Epithelial cell of proximal tubule (primary cell): ENCODE data around the gene AIFM3. TPM values are rescaled to one million over a fixed set of nuclear protein-coding genes. Genes with fewer than 3 reads are reported as not detected.
"Not testable (repeated sequence)": the region's sequence is repeated elsewhere in the genome, so short reads cannot be mapped to it uniquely, and the experiment has no call there.

ENCODE experiments used
- DNase-seq: peaks from one replicate; pipeline ENCODE4 v3.0.0-alpha.2; 2011; ENCODE audit warnings: low read depth
- H3K4me3 ChIP-seq: 2 replicates; pipeline ENCODE4 v1.5.1; 2011; ENCODE audit warnings: low read depth, mild to moderate bottlenecking, low read length
- total RNA-seq: library from RNA; depleted of rRNA; stranded (reverse); fragments of >200 nt; gene quantifications from 2 replicates; pipeline ENCODE4 v1.2.3, GENCODE V29; 2015
- TF ChIP-seq, protein P1 (sequence below): conservative IDR thresholded peaks from 2 replicates; pipeline ENCODE4 v1.5.1; 2012; ENCODE audit warnings: low read depth, mild to moderate bottlenecking, low read length

The AIFM3 gene
- total RNA-seq, 1 donor from 2014 or later: 1.8 TPM

DNA sequence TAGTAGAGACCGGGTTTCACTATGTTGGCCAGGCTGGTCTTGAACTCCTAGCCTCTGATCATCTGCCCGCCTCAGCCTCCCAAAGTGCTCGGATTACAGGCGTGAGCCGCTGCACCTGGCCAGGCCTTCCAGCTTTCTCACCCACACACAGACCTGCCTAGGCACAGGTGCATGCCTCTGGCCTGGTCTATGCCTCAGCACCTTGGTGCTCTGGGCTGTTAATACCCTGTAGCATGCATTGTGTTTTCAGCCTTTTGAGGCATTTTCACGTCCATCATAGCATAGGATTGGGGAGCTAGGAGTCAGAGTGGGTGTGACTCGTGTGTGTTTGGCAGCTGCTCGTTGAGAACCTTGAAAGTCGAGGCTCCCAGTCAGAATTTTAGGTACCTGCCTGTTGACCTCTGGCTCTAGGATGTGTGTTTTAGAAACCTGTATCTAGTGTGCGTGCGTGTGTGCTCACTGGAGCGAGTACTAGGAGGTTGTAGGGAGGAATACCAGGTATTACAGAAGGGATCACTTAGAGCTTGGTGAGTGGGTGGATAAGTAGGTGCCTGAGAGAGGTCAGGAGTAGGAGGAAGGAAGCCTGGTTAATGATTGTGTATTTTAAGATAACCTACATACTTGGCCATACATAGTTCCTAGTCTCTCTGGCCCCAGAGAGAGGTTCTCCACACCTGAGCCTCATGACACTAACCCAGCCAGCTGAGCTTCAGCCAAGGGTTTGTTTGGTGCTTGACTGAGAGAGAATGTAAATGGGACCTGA, 29.8 kb upstream of the AIFM3 start:
- TF ChIP-seq, protein P1, sequence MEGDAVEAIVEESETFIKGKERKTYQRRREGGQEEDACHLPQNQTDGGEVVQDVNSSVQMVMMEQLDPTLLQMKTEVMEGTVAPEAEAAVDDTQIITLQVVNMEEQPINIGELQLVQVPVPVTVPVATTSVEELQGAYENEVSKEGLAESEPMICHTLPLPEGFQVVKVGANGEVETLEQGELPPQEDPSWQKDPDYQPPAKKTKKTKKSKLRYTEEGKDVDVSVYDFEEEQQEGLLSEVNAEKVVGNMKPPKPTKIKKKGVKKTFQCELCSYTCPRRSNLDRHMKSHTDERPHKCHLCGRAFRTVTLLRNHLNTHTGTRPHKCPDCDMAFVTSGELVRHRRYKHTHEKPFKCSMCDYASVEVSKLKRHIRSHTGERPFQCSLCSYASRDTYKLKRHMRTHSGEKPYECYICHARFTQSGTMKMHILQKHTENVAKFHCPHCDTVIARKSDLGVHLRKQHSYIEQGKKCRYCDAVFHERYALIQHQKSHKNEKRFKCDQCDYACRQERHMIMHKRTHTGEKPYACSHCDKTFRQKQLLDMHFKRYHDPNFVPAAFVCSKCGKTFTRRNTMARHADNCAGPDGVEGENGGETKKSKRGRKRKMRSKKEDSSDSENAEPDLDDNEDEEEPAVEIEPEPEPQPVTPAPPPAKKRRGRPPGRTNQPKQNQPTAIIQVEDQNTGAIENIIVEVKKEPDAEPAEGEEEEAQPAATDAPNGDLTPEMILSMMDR: no peak
- no peak for DNase-seq
- no peak overlapping the region for H3K4me3 ChIP-seq

DNA sequence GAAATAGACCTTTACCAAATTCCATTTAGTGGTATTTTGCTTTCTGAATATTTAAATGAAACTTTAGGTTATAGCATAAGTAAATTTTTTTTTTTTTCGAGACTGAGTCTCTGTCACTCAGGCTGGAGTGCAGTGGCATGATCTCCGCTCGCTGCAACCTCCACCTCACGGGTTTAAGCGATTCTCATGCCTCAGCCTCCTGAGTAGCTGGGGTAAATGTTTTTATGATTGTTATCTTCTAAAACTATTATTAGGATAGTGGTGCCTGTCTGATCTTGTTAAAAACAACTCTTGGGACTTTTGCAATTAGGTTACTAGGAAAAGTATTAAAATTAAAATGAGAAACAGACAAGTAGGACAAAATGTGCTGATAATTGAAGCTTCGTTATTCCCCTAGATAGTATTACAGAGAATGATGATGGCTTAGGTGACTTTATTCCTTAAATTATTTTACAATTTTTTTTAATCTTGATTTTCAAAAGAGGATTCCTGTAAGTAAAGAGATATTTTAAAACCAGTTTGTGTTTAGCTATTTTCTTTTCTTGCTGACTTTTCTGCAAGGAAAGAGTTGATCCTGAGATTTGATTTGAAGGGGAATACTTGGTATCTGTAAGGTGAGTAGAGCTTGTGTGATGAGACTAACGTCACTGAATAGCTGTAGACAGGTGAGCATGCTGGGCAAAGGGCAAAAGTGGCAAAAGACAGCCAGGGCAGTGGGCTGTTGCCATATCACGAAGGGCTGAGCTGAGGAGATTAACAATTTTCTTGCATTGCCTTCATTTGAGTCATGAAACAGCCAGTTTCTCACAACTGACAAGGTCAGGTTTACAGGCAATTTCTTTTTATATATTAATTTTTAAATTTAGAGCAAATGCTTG, 29.0 kb upstream of the AIFM3 start:
- DNase-seq: no peak
- TF ChIP-seq, protein P1: no peak
- H3K4me3 ChIP-seq: no peak overlapping the region

DNA sequence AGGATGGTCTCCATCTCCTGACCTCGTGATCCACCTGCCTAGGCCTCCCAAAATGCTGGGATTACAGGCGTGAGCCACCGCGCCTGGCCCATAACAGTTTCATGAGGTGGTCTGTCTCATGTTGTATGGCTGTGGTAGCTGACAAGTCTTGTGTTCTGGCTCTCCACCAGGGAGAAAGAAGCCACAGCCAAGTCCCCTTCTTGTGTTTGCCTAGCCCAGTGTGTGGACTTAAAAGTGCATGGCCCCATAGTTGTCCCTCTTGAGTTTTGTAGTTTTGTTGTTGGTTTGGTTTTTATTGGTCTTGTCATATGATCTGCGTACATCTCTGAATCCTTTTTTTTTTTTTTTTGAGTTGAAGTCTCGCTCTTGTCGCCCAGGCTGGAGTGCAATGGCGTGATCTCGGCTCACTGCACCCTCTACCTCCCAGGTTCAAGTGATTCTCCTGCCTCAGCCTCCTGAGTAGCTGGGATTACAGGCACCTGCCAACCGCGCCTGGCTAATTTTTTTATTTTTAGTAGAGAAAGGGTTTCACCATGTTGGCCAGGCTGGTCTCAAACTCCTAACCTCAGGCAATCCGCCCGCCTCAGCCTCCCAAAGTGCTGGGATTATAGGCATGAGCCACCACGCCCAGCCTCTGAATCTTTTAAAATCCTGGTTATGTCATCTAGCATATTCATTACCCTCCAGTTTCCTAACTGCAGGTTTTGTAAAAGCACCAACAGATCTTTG, 27.4 kb upstream of the AIFM3 start:
- H3K4me3 ChIP-seq, DNase-seq: not testable (repeated sequence)

DNA sequence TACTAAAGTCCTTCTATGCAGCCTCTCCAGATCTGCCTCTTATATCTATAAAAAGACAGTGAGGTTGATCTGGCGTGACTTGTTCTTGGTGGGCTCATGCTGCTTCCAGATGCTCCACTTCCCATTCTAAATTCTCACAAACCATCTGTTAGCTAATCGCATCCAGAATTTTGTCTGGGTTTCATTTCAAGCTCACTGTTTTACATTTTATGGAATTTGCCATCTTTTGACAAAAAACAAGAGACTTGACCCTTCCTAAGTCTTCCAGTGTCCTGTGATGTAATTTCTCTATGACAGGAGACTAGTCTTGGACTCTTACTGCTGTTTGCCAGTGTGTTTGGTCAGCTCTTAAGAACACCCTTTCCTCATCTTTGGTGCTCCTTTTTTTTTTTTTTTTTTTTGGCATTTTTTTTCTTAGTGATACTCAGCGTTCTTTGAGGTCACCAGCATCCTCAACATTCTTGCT, 26.8 kb upstream of the AIFM3 start:
- no peak overlapping the region for H3K4me3 ChIP-seq
- DNase-seq: no peak
- TF ChIP-seq, protein P1: no peak

DNA sequence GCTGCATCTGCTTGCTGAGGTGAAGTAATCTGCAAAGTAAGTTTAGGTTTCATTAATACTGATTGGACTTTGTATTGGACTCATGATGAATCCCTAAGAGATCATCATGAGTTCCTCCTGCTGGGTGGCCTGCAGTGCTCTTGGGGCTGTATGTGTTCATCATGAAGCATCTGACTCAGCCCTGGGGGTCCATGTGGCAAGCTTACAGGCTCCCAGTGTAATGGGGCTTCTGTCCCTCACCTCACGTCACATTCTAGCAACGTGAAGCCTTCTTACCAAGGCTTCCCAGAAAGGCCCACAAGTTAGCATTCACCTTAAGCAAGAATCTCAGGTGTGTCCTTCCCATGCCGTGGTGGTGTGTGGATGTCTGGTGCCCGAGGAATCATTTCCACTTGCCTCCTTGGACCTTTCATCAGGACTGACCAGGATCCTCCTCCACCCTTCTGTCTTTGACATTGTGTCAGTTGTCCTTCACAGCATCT, 26.1 kb upstream of the AIFM3 start:
- H3K4me3 ChIP-seq: no peak overlapping the region
- DNase-seq: no peak
- TF ChIP-seq, protein P1: no peak

DNA sequence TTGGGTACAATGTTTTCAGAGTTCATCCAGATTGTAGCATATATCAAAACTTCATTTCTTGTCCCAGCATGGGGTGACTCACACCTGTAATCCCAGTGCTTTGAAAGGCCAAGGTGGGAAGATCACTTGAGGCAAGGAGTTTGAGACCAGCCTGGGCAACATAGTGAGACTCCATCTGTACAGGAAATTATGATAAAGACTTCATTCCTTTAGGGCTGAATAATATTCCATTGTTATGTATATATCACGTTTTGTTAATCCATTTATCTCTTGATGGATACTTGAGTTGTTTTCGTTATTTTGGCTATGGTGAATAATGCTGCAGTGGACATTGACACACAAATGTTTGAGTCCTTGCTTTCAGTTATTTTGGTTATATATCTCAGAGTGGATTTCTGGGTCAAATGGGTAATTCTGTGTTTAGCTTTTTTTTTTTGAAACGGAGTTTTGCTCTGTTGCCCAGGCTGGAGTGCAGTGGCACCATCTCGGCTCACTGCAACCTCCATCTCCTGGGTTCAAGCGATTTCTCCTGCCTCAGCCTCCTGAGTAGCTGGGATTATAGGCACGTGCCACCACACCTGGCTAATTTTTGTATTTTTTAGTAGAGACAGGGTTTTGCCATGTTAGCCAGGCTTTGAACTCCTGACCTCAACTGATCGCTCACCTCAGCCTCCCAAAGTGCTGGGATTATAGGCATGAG, 24.7 kb upstream of the AIFM3 start:
- H3K4me3 ChIP-seq, DNase-seq: not testable (repeated sequence)

DNA sequence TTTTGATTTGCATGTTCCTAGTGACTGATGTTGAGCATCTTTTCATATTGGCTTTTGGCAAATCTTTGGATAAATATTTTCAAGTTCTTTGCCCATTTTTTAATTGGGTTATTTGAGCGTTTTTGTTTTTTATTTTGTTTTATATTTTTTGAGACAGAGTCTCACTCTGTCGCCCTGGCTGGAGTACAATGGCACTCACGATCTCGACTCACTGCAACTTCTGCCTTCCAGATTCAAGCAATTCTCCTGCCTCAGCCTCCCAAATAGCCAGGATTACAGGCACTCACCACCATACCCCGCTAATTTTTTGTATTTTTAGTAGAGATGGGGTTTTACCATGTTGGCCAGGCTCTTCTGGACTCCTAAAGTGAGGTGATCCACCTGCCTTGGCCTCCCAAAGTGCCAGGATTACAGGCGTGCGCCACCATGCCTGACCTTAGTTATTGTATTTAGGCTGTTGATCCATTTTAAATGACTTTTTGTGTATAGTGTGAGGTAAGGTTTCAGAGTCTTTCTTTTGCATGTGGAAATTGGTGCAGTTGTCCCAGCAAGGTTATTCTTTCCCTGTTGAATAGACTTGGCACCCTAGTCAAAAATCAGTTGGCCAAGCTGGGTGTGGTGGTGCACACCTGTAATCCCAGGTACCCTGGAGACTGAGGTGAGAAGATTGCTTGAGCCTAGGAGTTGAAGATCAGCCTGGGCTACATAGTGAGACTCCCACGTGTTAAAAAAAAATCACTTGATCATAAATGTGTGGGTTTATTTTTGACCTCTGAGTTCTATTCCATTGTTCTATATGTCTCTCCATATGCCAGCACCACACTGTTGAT, 23.7 kb upstream of the AIFM3 start:
- TF ChIP-seq, protein P1: no peak
- DNase-seq: no peak

More for the DNA sequence above, 23.7 kb upstream of the AIFM3 start:
- H3K4me3 ChIP-seq: no peak overlapping the region
